Body of pancreas (tissue), 4 donors: ENCODE measurements around the gene VCP.

ENCODE experiments used
- POLR2A ChIP-seq, 3 donors: fragments of 450-650 bp; IDR thresholded peaks; one replicate each; pipeline ENCODE4 v1.6.1; 2016; ENCODE audit warnings: antibody characterized with exemption in 3 of 3, mild to moderate bottlenecking in 2 of 3
- TF ChIP-seq, protein P1 (sequence below), 7 experiments: fragments of 450-650 bp in 4 of 7; fragments of 200-600 bp in 3 of 7; sonication (generic) in 3 of 7; IDR thresholded peaks; one replicate each; pipeline ENCODE4 v1.5.1; 2016 to 2019; ENCODE audit warnings: antibody characterized with exemption in 7 of 7

- TF ChIP-seq, protein P1, sequence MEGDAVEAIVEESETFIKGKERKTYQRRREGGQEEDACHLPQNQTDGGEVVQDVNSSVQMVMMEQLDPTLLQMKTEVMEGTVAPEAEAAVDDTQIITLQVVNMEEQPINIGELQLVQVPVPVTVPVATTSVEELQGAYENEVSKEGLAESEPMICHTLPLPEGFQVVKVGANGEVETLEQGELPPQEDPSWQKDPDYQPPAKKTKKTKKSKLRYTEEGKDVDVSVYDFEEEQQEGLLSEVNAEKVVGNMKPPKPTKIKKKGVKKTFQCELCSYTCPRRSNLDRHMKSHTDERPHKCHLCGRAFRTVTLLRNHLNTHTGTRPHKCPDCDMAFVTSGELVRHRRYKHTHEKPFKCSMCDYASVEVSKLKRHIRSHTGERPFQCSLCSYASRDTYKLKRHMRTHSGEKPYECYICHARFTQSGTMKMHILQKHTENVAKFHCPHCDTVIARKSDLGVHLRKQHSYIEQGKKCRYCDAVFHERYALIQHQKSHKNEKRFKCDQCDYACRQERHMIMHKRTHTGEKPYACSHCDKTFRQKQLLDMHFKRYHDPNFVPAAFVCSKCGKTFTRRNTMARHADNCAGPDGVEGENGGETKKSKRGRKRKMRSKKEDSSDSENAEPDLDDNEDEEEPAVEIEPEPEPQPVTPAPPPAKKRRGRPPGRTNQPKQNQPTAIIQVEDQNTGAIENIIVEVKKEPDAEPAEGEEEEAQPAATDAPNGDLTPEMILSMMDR (IDR thresholded peaks at IDR 0.05): no peak
- no peak for TF ChIP-seq POLR2A (IDR thresholded peaks at IDR 0.05)
Measured at GRCh38 chr9:35014517-35014916, 57.9 kb downstream of the VCP start.
